Natural killer cell (primary cell): Measurements from ENCODE around the gene DIPK2A. TPM values are rescaled to one million over a fixed set of nuclear protein-coding genes. Genes with fewer than 3 reads are reported as not detected.

ENCODE experiments used
- ATAC-seq, 3 donors: fragments of 150-1000 bp in 2 of 3; fragments of 200-7000 bp in 1 of 3; cut with Tn5 transposase; 1 replicate in 1 of 3; 2 replicates in 2 of 3; pipeline ENCODE4 v1.10.0; 2021; ENCODE audit warnings: mild to moderate bottlenecking in 2 of 3, moderate library complexity in 2 of 3
- DNase-seq, 2 donors: peaks; one replicate each; pipeline versions ENCODE4 v3.0.0 to v3.0.0-alpha.2; 2013 to 2021; ENCODE audit warnings: mixed read lengths in 1 of 2
- H3K27ac ChIP-seq: one replicate; pipeline ENCODE4 v1.5.1; 2013; ENCODE audit warnings: mild to moderate bottlenecking, low read length
- H3K27me3 ChIP-seq: one replicate; pipeline ENCODE4 v1.6.1; 2013; ENCODE audit warnings: low read length; ENCODE audit not compliant: control insufficient read depth, insufficient read depth
- H3K36me3 ChIP-seq: one replicate; pipeline ENCODE4 v1.6.1; 2013; ENCODE audit warnings: low read length; ENCODE audit not compliant: control insufficient read depth, insufficient read depth
- H3K4me1 ChIP-seq: one replicate; pipeline ENCODE4 v1.6.1; 2013; ENCODE audit warnings: low read length; ENCODE audit not compliant: control insufficient read depth, insufficient read depth
- H3K4me3 ChIP-seq: one replicate; pipeline ENCODE4 v1.5.1; 2013; ENCODE audit warnings: low read length
- H3K9me3 ChIP-seq: one replicate; pipeline ENCODE4 v1.6.1; 2013; ENCODE audit warnings: low read length; ENCODE audit not compliant: control insufficient read depth, insufficient read depth
- H3K27ac Mint-ChIP-seq, 2 donors: one replicate each; pipeline ENCODE4 v1.8.0; 2022; ENCODE audit warnings: mild to moderate bottlenecking in 2 of 2, mixed read lengths in 2 of 2, moderate library complexity in 1 of 2
- H3K27me3 Mint-ChIP-seq, 2 donors: one replicate each; pipeline ENCODE4 v1.8.0; 2022; ENCODE audit warnings: low read depth in 2 of 2, mixed read lengths in 2 of 2
- H3K36me3 Mint-ChIP-seq: one replicate; pipeline ENCODE4 v1.8.0; 2022; ENCODE audit warnings: mixed read lengths
- H3K4me1 Mint-ChIP-seq, 2 donors: one replicate each; pipeline ENCODE4 v1.8.0; 2022; ENCODE audit warnings: mixed read lengths in 2 of 2
- H3K4me3 Mint-ChIP-seq: one replicate; pipeline ENCODE4 v1.8.0; 2022; ENCODE audit warnings: mild to moderate bottlenecking, moderate library complexity, mixed read lengths
- H3K9me3 Mint-ChIP-seq, 2 donors: one replicate each; pipeline ENCODE4 v1.8.0; 2022; ENCODE audit warnings: mixed read lengths in 2 of 2
- WGBS: methylation state at CpG from one replicate; pipeline ENCODE4 v1.1.7; 2013; ENCODE audit warnings: missing lambda C conversion rate; ENCODE audit not compliant: insufficient coverage; 5-methylcytosine and 5-hydroxymethylcytosine counted together
- intact Hi-C: fragments of 100-400 bp; cut with micrococcal nuclease; formaldehyde crosslinking; loops from one replicate; pipeline ENCODE4 v1.14.2; 2022
- total RNA-seq, 4 donors: library from RNA; stranded (reverse); fragments of 120-200 nt in 1 of 4; gene quantifications; one replicate each; pipeline versions ENCODE4 v1.2.3 to v1.2.4, GENCODE V29; 2013 to 2022
- TF ChIP-seq, protein P1 (sequence below): fragments of 200-600 bp; IDR thresholded peaks from one replicate; pipeline ENCODE4 v1.8.0; 2022; ENCODE audit warnings: antibody characterized with exemption

The DIPK2A gene
- total RNA-seq, 3 donors from 2014 or later (not counting 1 experiment from before 2014, with no cell fraction given), result 18.7 to 39.6 (median 28.2) TPM

DNA sequence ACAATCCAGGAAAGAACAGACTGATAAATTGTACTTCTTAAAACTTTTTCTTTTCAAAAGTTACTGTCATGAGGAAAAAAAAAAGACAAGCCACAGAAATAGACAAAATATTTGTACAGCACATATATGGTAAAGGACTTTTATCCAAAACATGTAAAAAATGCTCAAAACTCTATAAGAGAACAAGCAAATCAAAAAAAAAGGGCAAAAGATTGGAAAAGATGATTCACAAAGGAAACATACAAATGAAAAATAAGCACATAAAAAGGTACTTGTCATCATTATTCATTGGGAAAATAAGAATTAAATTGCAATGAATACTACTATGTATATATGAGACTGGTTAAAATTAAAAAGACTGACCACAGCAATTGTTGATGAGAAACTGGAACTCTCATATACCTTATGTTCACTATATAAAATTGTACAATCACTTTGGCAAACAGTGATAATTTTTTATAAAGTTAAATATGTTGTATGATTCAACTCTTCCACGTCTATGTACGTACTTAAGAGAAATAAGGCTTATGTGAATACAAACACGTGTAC, 39.7 kb downstream of the DIPK2A start:
- TF ChIP-seq, protein P1, sequence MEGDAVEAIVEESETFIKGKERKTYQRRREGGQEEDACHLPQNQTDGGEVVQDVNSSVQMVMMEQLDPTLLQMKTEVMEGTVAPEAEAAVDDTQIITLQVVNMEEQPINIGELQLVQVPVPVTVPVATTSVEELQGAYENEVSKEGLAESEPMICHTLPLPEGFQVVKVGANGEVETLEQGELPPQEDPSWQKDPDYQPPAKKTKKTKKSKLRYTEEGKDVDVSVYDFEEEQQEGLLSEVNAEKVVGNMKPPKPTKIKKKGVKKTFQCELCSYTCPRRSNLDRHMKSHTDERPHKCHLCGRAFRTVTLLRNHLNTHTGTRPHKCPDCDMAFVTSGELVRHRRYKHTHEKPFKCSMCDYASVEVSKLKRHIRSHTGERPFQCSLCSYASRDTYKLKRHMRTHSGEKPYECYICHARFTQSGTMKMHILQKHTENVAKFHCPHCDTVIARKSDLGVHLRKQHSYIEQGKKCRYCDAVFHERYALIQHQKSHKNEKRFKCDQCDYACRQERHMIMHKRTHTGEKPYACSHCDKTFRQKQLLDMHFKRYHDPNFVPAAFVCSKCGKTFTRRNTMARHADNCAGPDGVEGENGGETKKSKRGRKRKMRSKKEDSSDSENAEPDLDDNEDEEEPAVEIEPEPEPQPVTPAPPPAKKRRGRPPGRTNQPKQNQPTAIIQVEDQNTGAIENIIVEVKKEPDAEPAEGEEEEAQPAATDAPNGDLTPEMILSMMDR, result no peak
- WGBS, result no CpG with 5 or more reads among the region's 3 CpGs
- Histone ChIP-seq H3K9me3 (no peaks in the 10 kb centered on the region), H3K36me3 (no peaks in the 10 kb centered on the region), H3K4me1 (no peaks in the 10 kb centered on the region), H3K4me3 (no peak overlapping the region), H3K27me3 (no peaks in the 10 kb centered on the region), H3K27ac (no peak overlapping the region)
- no peak for DNase-seq
- H3K27ac Mint-ChIP-seq, result no peak overlapping the region
- H3K27me3 Mint-ChIP-seq, result peaks cover 0 to 3% of the 10 kb centered on the region in 2 donors
- no peak overlapping the region for H3K4me3 Mint-ChIP-seq
- no peak for ATAC-seq
- H3K36me3 Mint-ChIP-seq, result no peaks in the 10 kb centered on the region
- intact Hi-C loops, result no loop called here
- no peaks in the 10 kb centered on the region for H3K4me1 Mint-ChIP-seq
- H3K9me3 Mint-ChIP-seq, result no peaks in the 10 kb centered on the region

DNA sequence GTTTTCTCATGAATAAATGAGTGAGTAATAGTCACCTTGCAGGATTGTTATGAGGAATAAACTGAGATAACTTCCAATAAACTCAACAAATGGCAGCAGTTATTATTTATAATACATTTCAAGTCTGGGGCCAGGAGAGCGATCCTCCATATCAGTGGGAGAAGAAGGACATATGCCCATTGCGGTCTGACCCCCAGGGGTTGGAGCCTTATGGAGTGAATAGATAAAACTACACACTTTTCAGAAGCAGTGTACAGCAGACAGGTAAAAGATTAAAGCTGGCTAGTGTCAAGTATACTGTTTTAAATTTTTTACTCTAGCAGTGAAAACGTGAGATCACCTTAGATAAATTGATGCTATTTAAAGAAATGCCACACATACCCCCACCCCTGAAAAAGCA, 43.5 kb downstream of the DIPK2A start:
- DNase-seq (no peak), ATAC-seq (no peak)
- H3K4me3 ChIP-seq, result no peak overlapping the region
- peaks cover 0 to 3% of the 10 kb centered on the region in 2 donors for H3K27me3 Mint-ChIP-seq
- H3K9me3 ChIP-seq, result no peaks in the 10 kb centered on the region
- no peaks in the 10 kb centered on the region for H3K36me3 Mint-ChIP-seq
- intact Hi-C loops, result no loop called here
- no peak overlapping the region for H3K4me3 Mint-ChIP-seq
- H3K4me1 Mint-ChIP-seq, result no peaks in the 10 kb centered on the region
- no peaks in the 10 kb centered on the region for H3K4me1 ChIP-seq
- no peaks in the 10 kb centered on the region for H3K27me3 ChIP-seq
- H3K27ac Mint-ChIP-seq, result no peak overlapping the region
- no peak overlapping the region for H3K27ac ChIP-seq
- no peaks in the 10 kb centered on the region for H3K36me3 ChIP-seq
- H3K9me3 Mint-ChIP-seq, result no peaks in the 10 kb centered on the region
- 100% methylated on average over 2 of the region's 3 CpGs for WGBS
- TF ChIP-seq, protein P1, result no peak

DNA sequence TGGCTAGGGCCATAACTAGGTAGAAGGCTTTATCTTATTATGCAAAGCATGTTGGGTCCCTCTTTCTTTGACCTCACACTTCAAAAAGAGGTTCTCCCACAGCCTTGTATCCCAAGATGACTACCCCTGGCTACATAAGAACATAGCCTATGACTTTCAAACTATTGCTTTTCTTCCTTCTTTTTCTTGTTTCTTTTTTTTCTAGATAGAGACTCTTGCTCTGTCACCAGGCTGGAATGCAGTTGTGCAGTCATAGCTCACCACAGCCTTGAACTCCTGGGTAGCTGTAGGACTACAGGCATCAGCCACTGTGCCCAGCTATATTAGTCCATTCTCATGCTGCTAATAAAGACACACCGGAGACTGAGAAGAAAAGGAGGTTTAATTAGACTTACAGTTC, 47.2 kb downstream of the DIPK2A start:
- no peak overlapping the region for H3K27ac Mint-ChIP-seq
- peaks cover 0 to 2% of the 10 kb centered on the region in 2 donors for H3K9me3 Mint-ChIP-seq
- H3K36me3 Mint-ChIP-seq, result no peaks in the 10 kb centered on the region
- no peak overlapping the region for H3K4me3 Mint-ChIP-seq
- H3K36me3 ChIP-seq, result no peaks in the 10 kb centered on the region
- H3K27me3 ChIP-seq, result no peaks in the 10 kb centered on the region
- no peak for ATAC-seq
- intact Hi-C loops, result no loop called here
- H3K4me1 ChIP-seq, result no peaks in the 10 kb centered on the region
- no peak overlapping the region for H3K4me3 ChIP-seq
- H3K27me3 Mint-ChIP-seq, result peaks cover 0 to 7% of the 10 kb centered on the region in 2 donors
- no peak for DNase-seq
- H3K4me1 Mint-ChIP-seq, result no peaks in the 10 kb centered on the region
- H3K27ac ChIP-seq, result no peak overlapping the region
- H3K9me3 ChIP-seq, result no peaks in the 10 kb centered on the region
- TF ChIP-seq, protein P1, result no peak
- WGBS, result 100% methylated on average over 1 of the region's 1 CpG

Other genes with a start within 250 kb of the DIPK2A start
- gene SLC9A9, start 123.4 kb upstream of the DIPK2A start, total RNA-seq, result 10 to 100 TPM; 24.0 to 29.1 (median 27.2) TPM